ENCODE results near the gene ALDH16A1.

ALDH16A1 gene

GRCh38 chr19:49453013-49453756 lies at the start of gene ALDH16A1:
Gene ALDH16A1 (plus strand): TSS chr19:49453225. CDS start chr19:49453332, 107 bp downstream.
- peak; percentile 62 for FAIRE-seq

GRCh38 chr19:49403404-49404187 lies 49.4 kb upstream of the ALDH16A1 start:
- no peak for FAIRE-seq

GRCh38 chr19:49407079-49407478 lies 45.9 kb upstream of the ALDH16A1 start:
- no peak for FAIRE-seq

- no peak for FAIRE-seq
Observed at GRCh38 chr19:49407482-49408015, 45.5 kb upstream of the ALDH16A1 start.

DNA sequence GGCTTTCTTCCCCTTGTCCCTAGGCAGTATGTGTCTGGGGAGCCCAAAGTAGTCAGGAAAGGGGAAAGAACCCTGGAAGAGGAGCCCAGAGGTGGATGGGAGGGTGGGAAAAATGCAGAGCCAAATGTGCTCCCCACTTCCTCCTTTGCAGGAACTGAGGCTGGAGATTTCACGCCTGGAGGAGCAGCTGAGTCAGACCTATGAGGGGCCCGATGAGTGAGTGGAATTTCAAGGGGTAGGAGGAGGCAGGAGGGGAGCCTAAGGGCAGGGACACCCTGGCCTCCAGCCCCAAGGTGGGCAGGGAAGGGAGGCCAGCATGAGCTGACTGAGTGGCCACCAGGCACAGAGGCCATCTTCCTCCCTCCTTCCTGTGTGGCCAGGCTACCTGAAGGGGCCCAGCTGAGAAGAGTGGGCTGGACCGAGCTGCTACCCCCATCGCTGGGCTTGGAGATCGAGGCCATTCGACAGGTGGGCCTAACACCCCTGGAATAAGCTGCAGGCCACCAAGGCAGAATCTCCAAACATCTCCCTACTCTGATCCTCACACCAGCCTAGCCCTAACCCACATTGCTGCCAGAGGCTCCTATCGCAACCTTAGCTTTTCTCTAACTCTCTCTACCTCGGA lies 44.1 kb upstream of the ALDH16A1 start:
- FAIRE-seq = no peak

DNA sequence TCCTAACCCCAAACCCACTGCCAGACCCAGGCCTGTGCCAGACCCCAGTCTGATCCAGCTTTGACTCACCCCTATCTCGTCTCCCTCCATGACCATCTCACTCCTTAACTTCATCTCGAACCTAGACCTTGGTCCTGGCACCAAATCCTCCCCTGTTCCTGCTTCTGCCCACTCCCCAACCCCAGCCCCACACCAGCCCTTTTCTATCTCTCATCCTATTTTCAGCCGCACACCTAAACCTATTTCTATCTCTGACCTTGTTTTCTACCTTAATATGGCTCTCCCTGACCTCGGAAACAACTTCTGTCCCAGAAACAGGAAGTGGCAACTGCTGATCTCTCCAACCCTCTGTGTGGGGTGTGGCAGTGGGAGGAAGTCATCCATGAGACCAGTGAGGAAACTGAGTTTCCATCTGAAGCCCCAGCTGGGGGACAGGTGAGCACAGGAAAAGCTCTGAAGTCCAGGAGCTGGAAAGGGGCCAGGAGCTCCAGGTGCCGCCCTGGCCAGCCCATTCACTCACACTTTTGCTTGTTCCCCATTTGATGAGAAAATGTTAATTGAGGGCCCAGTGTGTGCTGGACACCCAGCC lies 43.5 kb upstream of the ALDH16A1 start:
- no peak for FAIRE-seq

GRCh38 chr19:49411681-49412326 lies 41.2 kb upstream of the ALDH16A1 start:
- no peak for FAIRE-seq

DNA sequence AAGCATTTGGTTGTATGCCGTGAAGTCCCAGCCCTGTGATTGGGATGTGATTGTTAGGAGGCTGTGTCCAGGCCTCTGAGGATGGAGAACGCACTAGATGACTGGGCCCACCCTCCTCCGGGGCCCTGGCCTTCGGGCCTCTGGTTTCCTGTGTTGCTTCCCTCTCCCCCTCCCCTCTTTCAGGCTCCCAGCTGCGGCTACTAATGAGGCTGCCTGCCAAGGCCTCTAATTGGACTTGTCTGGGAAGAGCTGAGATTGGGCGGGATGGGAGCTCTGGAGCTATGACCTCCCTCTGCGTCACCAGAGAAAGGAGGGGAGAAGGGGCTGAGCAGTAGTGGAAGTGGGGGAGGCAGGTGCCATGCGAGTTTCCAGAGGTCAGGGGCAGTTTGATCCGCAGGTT lies 39.7 kb upstream of the ALDH16A1 start:
- no peak for FAIRE-seq

GRCh38 chr19:49414256-49414655 lies 38.8 kb upstream of the ALDH16A1 start:
- FAIRE-seq = no peak

GRCh38 chr19:49415102-49415809 lies 37.8 kb upstream of the ALDH16A1 start:
- no peak for FAIRE-seq

GRCh38 chr19:49415810-49416200 lies 37.2 kb upstream of the ALDH16A1 start:
- FAIRE-seq = no peak

DNA sequence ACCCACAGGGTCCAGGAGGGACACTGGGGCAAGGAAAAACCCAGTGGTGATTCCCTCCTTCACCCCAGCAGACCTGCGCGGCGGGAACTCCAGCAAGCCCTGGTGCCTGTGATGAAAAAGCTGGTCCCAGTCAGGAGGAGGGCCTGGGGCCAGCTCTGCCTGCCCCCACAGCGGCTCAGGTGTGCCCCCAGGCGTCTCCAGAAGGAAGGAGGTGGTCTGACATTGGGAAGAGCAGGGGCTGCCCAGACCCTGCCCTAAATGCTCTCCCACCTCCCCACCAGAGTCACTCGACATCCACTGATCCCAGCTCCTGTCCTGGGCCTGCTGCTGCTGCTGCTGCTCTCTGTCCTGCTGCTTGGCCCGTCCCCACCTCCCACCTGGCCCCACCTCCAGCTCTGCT lies 35.9 kb upstream of the ALDH16A1 start:
- FAIRE-seq = no peak

DNA sequence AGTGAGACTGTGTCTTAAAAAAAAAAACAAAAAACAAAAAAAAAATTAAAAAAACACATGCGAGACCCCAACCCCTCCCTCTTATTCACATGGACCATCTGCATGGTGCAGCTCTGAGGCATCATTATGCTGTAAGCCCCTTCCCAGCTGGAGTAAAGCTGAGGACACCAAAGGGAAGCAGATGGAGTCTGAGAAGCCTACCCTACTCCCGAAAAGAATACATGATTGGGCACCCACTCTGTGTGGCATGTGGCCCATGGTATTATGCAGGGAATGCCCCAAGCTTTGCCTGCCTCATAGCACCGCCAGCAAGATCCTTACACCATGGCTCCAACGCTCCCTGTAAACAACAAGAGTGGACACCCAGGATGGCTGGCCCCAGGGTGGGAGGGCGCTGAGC lies 34.5 kb upstream of the ALDH16A1 start:
- FAIRE-seq = no peak

GRCh38 chr19:49419173-49419572 lies 33.9 kb upstream of the ALDH16A1 start:
- FAIRE-seq = no peak

GRCh38 chr19:49420227-49420626 lies 32.8 kb upstream of the ALDH16A1 start:
- FAIRE-seq = no peak

DNA sequence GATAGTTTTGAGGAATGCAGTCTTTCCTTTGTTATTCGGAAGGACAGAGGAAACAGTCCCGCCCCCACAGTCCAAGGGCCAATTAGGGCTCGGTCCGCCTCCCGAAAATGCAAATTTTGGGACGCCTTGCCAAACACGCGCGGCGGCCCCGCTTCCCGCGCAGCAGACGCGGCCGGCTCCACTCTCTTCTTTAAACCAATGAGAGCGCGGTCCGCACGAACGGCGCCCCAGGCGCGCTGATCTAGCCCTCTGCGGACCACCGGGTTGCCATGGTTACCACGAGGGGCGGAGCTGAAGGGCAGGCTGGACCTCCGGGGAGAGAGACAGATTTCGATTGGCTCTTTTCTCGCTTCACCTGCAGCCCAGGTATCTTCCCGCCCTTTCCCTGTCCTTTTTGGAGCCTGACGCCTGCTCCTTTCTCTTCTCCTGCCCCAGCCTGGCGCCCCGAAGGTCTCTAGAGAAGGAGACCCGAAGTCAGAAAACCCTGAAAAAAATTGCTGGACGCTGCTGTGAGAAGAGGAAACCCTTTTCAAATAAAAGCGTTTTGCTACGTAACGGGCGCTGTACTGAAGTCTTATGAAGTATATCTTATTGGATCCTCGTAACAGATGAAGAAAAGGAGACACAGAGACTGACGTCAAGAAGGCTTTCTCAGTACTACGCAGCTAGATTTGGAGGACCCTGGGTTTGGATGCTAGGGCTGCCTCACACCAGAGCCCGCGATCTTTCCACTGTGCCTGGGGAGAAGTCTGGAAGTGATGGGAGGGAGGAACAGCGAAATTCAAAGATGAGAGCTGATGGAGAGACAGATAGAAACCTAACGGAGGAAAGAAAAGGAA lies 31.8 kb upstream of the ALDH16A1 start:
- peak; percentile 85 for FAIRE-seq

DNA sequence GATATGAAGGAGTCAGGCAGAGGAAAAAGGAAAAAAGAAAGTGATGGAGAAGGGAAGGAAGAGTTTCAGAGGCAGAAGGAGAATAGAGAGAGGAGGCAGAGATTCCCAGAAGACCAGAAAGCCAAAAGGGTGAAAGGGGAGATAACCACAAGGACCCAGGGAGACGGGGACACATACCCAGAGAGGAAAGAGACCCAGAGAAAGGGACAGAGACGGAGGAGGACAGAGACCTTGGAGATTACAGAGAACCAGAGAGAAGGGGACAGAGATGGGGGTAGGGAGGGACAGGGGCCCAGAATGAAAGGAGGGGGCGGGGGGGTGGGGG lies 31.2 kb upstream of the ALDH16A1 start:
- FAIRE-seq = no peak

DNA sequence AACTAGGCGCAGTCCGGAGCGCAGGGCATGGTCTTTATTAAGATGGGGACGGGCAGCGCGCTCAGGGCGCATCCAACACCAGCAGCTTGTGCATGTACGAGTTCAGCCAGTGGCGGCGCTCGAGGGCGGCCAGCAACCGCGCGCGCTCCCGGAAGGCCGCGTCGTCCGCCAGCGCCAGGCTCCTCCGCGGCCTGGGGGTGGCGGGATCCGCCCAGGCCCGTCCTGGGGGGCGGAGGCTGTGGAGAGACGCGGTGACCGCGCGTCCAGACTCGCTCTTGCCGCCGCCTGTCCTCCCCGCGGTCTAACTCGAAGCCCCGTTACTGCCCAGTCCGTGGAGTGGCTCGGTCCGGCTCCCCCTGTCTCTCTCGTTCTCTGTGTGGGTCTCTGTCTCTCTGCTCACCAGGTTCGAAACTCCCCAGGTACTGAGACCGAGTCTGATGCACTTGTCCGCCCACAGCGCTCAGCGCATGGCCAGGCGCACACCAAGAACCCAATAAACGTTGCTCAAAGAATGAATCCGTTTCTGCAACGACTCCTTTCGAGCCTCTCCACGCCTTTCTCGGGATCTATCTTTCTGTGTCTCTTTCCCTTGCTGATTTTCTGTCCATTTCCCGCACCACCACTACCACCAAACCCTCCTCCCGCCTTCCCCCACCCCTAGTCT lies 30.5 kb upstream of the ALDH16A1 start:
- FAIRE-seq = no peak

- no peak for FAIRE-seq
Observed at GRCh38 chr19:49423071-49423984, 29.7 kb upstream of the ALDH16A1 start, which contains the start of gene PTH2. Gene PTH2 (minus strand): TSS chr19:49423441. CDS start chr19:49423339, 102 bp downstream.
